ENCODE results near the gene NANP.
"Not testable (repeated sequence)": the region's sequence is repeated elsewhere in the genome, so short reads cannot be mapped to it uniquely, and the experiment has no call there.

Gene NANP

GRCh38 chr20:25644814-25645213, 21.0 kb upstream of the NANP start:
- DNase-seq (ENCODE audit: low spot score): no peak
- TF ChIP-seq, protein P1, sequence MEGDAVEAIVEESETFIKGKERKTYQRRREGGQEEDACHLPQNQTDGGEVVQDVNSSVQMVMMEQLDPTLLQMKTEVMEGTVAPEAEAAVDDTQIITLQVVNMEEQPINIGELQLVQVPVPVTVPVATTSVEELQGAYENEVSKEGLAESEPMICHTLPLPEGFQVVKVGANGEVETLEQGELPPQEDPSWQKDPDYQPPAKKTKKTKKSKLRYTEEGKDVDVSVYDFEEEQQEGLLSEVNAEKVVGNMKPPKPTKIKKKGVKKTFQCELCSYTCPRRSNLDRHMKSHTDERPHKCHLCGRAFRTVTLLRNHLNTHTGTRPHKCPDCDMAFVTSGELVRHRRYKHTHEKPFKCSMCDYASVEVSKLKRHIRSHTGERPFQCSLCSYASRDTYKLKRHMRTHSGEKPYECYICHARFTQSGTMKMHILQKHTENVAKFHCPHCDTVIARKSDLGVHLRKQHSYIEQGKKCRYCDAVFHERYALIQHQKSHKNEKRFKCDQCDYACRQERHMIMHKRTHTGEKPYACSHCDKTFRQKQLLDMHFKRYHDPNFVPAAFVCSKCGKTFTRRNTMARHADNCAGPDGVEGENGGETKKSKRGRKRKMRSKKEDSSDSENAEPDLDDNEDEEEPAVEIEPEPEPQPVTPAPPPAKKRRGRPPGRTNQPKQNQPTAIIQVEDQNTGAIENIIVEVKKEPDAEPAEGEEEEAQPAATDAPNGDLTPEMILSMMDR (conservative IDR thresholded peaks at IDR 0.05; ENCODE audit: low read depth): no peak
- ChIA-PET CTCF (no interaction called here), POLR2A (ENCODE audit: low non-redundant PET) (no interaction called here)
- no peak overlapping the region for H3K27ac ChIP-seq

DNA sequence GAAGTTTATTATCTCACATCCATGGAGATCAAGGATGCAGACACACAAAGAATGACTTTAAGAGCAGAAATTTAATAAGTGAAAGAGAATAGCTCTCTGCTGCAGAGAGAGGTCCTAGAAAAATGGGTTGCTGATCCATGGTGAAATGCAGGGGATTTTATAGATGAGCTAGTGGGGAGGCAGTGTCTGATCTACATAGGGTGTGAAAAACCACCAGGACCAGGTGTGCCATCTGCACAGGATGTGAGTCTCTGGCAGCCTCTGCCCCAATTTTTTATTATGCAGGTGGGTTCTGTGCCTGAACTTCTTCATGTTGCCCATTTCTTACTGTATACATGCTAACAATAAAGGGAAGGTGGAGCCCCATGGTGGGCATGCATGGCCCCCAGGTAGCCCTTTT, 19.9 kb upstream of the NANP start:
- no peak overlapping the region for H3K27ac ChIP-seq
- TF ChIP-seq, protein P1 (conservative IDR thresholded peaks at IDR 0.05; ENCODE audit: low read depth): no peak
- ChIA-PET POLR2A (ENCODE audit: low non-redundant PET) (no interaction called here), CTCF (no interaction called here)
- no peak for DNase-seq (ENCODE audit: low spot score)

DNA sequence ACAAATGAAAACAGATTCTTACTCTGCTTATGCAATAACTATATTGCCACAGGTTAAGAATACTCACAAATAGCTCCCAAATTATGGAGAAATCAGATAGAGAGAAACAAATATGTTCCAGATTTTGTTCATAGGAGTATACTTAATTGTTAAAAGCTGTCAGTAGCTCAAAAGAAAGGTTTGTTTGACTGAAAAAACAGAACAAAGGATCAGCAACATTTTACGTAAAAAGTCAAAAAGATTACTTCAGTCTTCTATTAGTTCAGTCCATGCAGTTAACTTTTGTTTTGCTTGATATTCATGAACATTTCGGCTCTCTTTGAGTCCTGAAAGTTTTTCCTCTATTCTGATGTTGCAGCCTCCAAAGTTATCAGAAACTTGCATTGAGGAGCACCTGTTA, 13.4 kb upstream of the NANP start:
- no peak for DNase-seq (ENCODE audit: low spot score)
- H3K27ac ChIP-seq: no peak overlapping the region
- ChIA-PET CTCF (interaction anchor here (0.6 kb wide), 1 partner anchor 1733 kb away, joined by 3 read pairs; no protein-coding TSS in a partner anchor), POLR2A (ENCODE audit: low non-redundant PET) (no interaction called here)
- TF ChIP-seq, protein P1 (conservative IDR thresholded peaks at IDR 0.05; ENCODE audit: low read depth): no peak

GRCh38 chr20:25632940-25633790, 9.4 kb upstream of the NANP start:
- POLR2A ChIA-PET (ENCODE audit: low non-redundant PET): interaction anchor here (0.6 kb wide), 1 partner anchor 254 kb away, joined by 6 read pairs; no protein-coding TSS in a partner anchor
- CTCF ChIA-PET: interaction anchor here (0.6 kb wide), 1 partner anchor 145 kb away, joined by 3 read pairs; no protein-coding TSS in a partner anchor
- peak overlapping the region; percentile 63; the same call in 1 of the 2 replicates for H3K27ac ChIP-seq

DNA sequence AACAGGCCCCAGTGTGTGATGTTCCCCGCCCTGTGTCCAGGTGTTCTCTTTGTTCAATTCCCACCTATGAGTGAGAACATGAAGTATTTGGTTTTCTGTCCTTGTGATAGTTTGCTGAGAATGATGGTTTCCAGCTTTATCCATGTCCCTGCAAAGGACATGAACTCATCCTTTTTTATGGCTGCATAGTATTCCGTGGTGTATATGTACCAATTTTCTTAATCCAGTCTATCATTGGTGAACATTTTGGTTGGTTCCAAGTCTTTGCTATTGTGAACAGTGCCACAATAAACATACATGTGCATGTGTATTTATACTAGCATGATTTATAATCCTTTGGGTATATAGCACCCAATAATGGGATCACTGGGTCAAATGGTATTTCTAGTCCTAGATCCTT, 6.8 kb upstream of the NANP start:
- DNase-seq (ENCODE audit: low spot score); H3K27ac ChIP-seq; POLR2A ChIA-PET (ENCODE audit: low non-redundant PET); CTCF ChIA-PET: not testable (repeated sequence)

More at GRCh38 chr20:25632940-25633790, 9.4 kb upstream of the NANP start:
- TF ChIP-seq, protein P1 (conservative IDR thresholded peaks at IDR 0.05; ENCODE audit: low read depth): no peak
- peak; percentile 58 for DNase-seq (ENCODE audit: low spot score)

DNA sequence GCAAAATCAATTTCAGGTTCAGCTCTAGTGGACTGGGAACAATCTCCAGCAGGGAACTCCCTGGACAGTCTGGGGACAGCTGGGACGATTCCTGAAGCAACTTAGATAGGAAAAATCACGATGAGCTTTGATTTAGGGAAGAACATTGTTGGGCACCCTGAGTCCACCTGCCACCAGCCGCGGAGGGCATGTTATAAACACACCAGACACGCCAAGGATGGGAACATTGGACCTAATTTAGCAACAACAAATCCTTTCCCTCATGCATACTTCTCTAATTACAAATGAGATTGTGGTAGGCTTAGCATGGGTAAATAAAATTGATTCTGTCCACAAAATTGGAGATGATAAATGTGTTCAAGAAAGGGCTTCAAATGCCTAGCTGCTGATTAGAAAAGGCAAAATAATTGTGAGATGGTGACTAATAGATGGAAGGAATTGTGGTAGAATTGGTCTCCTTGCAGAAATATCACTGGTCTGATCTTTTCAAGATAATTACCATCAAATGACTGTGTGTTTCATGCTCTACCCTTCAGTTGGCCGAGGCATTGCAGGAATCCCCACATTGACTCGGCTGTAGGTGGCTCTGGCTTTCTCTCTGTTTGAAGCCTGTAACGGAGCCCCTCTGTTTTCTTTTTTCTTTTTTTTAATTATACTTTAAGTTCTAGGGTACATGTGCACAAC, 6.1 kb upstream of the NANP start:
- ChIA-PET CTCF (no interaction called here), POLR2A (ENCODE audit: low non-redundant PET) (no interaction called here)
- no peak overlapping the region for H3K27ac ChIP-seq
- no peak for DNase-seq (ENCODE audit: low spot score)
- TF ChIP-seq, protein P1 (conservative IDR thresholded peaks at IDR 0.05; ENCODE audit: low read depth): no peak

DNA sequence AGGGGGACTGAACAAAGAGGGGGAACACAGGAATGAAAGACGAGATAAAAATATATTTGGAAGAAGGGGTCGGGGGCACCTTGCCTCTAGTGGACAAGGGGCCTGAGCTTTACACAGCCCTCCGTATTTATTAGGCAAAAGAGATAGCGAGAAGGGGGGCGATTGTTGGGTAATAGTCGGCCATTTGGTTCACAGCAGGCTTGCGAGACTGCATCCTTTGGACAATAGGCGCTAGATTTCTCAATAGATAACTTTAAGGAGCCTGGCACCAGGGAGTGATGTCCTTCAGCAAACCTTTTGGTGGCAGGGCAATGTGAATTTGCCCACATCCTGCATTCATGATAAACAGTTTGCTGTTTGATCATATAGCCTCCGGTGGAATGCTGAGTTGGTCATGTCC, 3.0 kb upstream of the NANP start:
- POLR2A ChIA-PET (ENCODE audit: low non-redundant PET): no interaction called here
- H3K27ac ChIP-seq: no peak overlapping the region
- CTCF ChIA-PET: no interaction called here
- DNase-seq (ENCODE audit: low spot score): no peak
- TF ChIP-seq, protein P1 (conservative IDR thresholded peaks at IDR 0.05; ENCODE audit: low read depth): no peak

Measured in RWPE1 (cell line).